A549 (cell line): ENCODE measurements around the gene FBXL5.

Experiments used
- CHD2 ChIP-seq: fragments of 150-350 bp; IDR thresholded peaks from 2 replicates; pipeline ENCODE4 v1.6.1; 2014; ENCODE audit warnings: low read length; ENCODE audit not compliant: partially characterized antibody
- HDAC2 ChIP-seq: fragments of 200-600 bp; sonication (generic); IDR thresholded peaks from 2 replicates; pipeline ENCODE4 v1.6.1; 2016
- HEYL ChIP-seq: fragments of 250-450 bp; sonication (Bioruptor Pico); IDR thresholded peaks from 2 replicates; pipeline ENCODE4 v1.8.0; 2021; ENCODE audit warnings: mild to moderate bottlenecking, moderate library complexity
- KDM5A ChIP-seq: fragments of 200-600 bp; sonication (generic); IDR thresholded peaks from 2 replicates; pipeline ENCODE4 v1.6.1; 2016; ENCODE audit warnings: antibody characterized with exemption, mild to moderate bottlenecking
- RAD21 ChIP-seq, 2 experiments: fragments of >200 bp in 1 of 2; sonication (Bioruptor Twin) in 1 of 2; formaldehyde crosslinking in 1 of 2; IDR thresholded peaks in 1 of 2; conservative IDR thresholded peaks in 1 of 2; 2 replicates in 1 of 2; 3 replicates in 1 of 2; pipeline ENCODE4 v1.6.1; 2012 to 2018; ENCODE audit warnings: inconsistent platforms in 1 of 2
- RCOR1 ChIP-seq: fragments of 150-350 bp; IDR thresholded peaks from 2 replicates; pipeline ENCODE4 v1.6.1; 2014; ENCODE audit warnings: antibody characterized with exemption, low read length, low read depth
- RFX5 ChIP-seq: fragments of 450-650 bp; IDR thresholded peaks from 2 replicates; pipeline ENCODE4 v1.7.1; 2014; ENCODE audit warnings: antibody characterized with exemption, mild to moderate bottlenecking, moderate library complexity
- TF ChIP-seq, protein P1 (sequence below): fragments of 200-600 bp; sonication (generic); IDR thresholded peaks from 2 replicates; pipeline ENCODE4 v1.6.1; 2016; ENCODE audit warnings: antibody characterized with exemption, mild to moderate bottlenecking, moderate library complexity
- TF ChIP-seq, protein P2 (sequence below): fragments of >200 bp; sonication (Bioruptor Twin); formaldehyde crosslinking; IDR thresholded peaks from 3 replicates; pipeline ENCODE4 v1.6.1; 2016
- TF ChIP-seq, protein P3 (sequence below): fragments of >200 bp; sonication (Bioruptor Twin); formaldehyde crosslinking; IDR thresholded peaks from 3 replicates; pipeline ENCODE4 v1.5.1; 2016
- TF ChIP-seq, protein P4 (sequence below): IDR thresholded peaks from 2 replicates; pipeline ENCODE4 v1.6.1; 2012

DNA sequence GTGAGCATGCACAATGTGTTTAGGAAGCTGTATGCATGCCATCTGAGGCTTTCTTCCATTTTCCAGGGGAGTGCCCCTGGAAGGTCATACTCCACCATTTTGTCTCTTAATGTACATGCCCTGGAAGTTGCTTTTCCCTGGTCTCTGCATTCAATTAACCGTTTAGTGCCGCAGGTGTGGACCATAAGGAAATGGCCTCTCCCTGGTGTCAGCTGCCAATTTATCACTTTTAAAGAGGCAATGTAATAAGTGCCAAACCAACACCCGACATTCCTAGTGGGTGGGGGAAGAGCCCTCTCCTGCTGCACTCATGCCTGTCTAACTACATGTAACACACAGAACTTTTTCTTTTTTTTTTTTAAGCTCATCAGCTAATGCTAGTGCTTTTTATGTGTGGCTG lies 40.6 kb upstream of the FBXL5 start:
- TF ChIP-seq, protein P1, sequence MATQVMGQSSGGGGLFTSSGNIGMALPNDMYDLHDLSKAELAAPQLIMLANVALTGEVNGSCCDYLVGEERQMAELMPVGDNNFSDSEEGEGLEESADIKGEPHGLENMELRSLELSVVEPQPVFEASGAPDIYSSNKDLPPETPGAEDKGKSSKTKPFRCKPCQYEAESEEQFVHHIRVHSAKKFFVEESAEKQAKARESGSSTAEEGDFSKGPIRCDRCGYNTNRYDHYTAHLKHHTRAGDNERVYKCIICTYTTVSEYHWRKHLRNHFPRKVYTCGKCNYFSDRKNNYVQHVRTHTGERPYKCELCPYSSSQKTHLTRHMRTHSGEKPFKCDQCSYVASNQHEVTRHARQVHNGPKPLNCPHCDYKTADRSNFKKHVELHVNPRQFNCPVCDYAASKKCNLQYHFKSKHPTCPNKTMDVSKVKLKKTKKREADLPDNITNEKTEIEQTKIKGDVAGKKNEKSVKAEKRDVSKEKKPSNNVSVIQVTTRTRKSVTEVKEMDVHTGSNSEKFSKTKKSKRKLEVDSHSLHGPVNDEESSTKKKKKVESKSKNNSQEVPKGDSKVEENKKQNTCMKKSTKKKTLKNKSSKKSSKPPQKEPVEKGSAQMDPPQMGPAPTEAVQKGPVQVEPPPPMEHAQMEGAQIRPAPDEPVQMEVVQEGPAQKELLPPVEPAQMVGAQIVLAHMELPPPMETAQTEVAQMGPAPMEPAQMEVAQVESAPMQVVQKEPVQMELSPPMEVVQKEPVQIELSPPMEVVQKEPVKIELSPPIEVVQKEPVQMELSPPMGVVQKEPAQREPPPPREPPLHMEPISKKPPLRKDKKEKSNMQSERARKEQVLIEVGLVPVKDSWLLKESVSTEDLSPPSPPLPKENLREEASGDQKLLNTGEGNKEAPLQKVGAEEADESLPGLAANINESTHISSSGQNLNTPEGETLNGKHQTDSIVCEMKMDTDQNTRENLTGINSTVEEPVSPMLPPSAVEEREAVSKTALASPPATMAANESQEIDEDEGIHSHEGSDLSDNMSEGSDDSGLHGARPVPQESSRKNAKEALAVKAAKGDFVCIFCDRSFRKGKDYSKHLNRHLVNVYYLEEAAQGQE = no peak
- TF ChIP-seq RAD21 (conservative IDR thresholded peaks at IDR 0.05 in 1 of 2, IDR thresholded peaks at IDR 0.05 in 1 of 2) (no peak), HDAC2 (no peak), KDM5A (no peak), CHD2 (no peak), HEYL (CRISPR knock-in tag) (no peak), RFX5 (no peak), RCOR1 (no peak)
- TF ChIP-seq, protein P2, sequence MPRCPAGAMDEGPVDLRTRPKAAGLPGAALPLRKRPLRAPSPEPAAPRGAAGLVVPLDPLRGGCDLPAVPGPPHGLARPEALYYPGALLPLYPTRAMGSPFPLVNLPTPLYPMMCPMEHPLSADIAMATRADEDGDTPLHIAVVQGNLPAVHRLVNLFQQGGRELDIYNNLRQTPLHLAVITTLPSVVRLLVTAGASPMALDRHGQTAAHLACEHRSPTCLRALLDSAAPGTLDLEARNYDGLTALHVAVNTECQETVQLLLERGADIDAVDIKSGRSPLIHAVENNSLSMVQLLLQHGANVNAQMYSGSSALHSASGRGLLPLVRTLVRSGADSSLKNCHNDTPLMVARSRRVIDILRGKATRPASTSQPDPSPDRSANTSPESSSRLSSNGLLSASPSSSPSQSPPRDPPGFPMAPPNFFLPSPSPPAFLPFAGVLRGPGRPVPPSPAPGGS = no peak
- TF ChIP-seq, protein P3, sequence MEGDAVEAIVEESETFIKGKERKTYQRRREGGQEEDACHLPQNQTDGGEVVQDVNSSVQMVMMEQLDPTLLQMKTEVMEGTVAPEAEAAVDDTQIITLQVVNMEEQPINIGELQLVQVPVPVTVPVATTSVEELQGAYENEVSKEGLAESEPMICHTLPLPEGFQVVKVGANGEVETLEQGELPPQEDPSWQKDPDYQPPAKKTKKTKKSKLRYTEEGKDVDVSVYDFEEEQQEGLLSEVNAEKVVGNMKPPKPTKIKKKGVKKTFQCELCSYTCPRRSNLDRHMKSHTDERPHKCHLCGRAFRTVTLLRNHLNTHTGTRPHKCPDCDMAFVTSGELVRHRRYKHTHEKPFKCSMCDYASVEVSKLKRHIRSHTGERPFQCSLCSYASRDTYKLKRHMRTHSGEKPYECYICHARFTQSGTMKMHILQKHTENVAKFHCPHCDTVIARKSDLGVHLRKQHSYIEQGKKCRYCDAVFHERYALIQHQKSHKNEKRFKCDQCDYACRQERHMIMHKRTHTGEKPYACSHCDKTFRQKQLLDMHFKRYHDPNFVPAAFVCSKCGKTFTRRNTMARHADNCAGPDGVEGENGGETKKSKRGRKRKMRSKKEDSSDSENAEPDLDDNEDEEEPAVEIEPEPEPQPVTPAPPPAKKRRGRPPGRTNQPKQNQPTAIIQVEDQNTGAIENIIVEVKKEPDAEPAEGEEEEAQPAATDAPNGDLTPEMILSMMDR = no peak
- TF ChIP-seq, protein P4, sequence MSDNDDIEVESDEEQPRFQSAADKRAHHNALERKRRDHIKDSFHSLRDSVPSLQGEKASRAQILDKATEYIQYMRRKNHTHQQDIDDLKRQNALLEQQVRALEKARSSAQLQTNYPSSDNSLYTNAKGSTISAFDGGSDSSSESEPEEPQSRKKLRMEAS = no peak
